IMR-90 (cell line): ENCODE measurements around the gene PHF5A. TPM values are rescaled to one million over a fixed set of nuclear protein-coding genes. Genes with fewer than 3 reads are reported as not detected.

Experiments
- ATAC-seq: fragments of 200-7000 bp; cut with Tn5 transposase; 2 replicates; pipeline ENCODE4 v1.9.1; 2020; ENCODE audit warnings: low read depth, mild to moderate bottlenecking, moderate library complexity
- BruUV-seq: library from RNA; stranded (reverse); fragments of 400-500 nt; replicated peaks from 2 replicates; lab custom pipeline; 2021; lab: Mats Ljungman, UMichigan
- CTCF ChIA-PET: fragments of 300-600 bp; formaldehyde crosslinking; extraction: SDS; loops from one replicate; lab custom pipeline; 2021; ENCODE audit warnings: antibody characterized with exemption; lab: Yijun Ruan, JAX
- POLR2A ChIA-PET: fragments of 300-600 bp; sonication (Branson Sonifier 250); formaldehyde crosslinking; loops from one replicate; lab custom pipeline; 2022; ENCODE audit warnings: antibody characterized with exemption; ENCODE audit not compliant: unreplicated experiment; lab: Charles Lee
- DNase-seq: peaks from one replicate; pipeline ENCODE4 v3.0.0; 2013
- H2AFZ ChIP-seq: replicated peaks from 2 replicates; pipeline ENCODE3; 2013; ENCODE audit warnings: low read length, mild to moderate bottlenecking; ENCODE audit not compliant: poor library complexity
- H2AK5ac ChIP-seq: 2 replicates; pipeline ENCODE4 v1.6.1; 2013; ENCODE audit warnings: low read depth, low read length, inconsistent platforms
- H2AK9ac ChIP-seq: replicated peaks from 2 replicates; pipeline ENCODE3; 2013; ENCODE audit warnings: mild to moderate bottlenecking, low read depth, low read length, moderate library complexity; ENCODE audit not compliant: poor library complexity
- H2BK120ac ChIP-seq: 2 replicates; pipeline ENCODE4 v1.6.1; 2013; ENCODE audit warnings: low read depth, low read length, inconsistent platforms
- H2BK15ac ChIP-seq: 3 replicates; pipeline ENCODE4 v1.6.1; 2013; ENCODE audit warnings: low read depth, low read length, inconsistent platforms
- H2BK20ac ChIP-seq: 2 replicates; pipeline ENCODE4 v1.6.1; 2013; ENCODE audit warnings: low read depth, mild to moderate bottlenecking, inconsistent platforms, low read length, moderate library complexity
- H2BK5ac ChIP-seq: 2 replicates; pipeline ENCODE4 v1.6.1; 2013; ENCODE audit warnings: mild to moderate bottlenecking, low read depth, low read length, inconsistent platforms; ENCODE audit not compliant: poor library complexity, severe bottlenecking
- H3K14ac ChIP-seq: replicated peaks from 2 replicates; pipeline ENCODE4 v1.6.1; 2013; ENCODE audit warnings: low read depth, low read length, inconsistent platforms
- H3K18ac ChIP-seq: 2 replicates; pipeline ENCODE4 v1.6.1; 2013; ENCODE audit warnings: low read depth, low read length, control low read depth
- H3K23ac ChIP-seq: 2 replicates; pipeline ENCODE4 v1.6.1; 2013; ENCODE audit warnings: low read depth, low read length, inconsistent platforms
- H3K27ac ChIP-seq: 2 replicates; pipeline ENCODE4 v1.5.1; 2013; ENCODE audit warnings: mild to moderate bottlenecking, control low read depth, low read length; ENCODE audit not compliant: insufficient read depth
- H3K27me3 ChIP-seq: 2 replicates; pipeline ENCODE4 v1.6.1; 2013; ENCODE audit warnings: low read length; ENCODE audit not compliant: control insufficient read depth, insufficient read depth
- H3K36me3 ChIP-seq: 2 replicates; pipeline ENCODE4 v1.6.1; 2013; ENCODE audit warnings: low read length, mixed read lengths; ENCODE audit not compliant: control insufficient read depth, insufficient read depth
- H3K4ac ChIP-seq: 2 replicates; pipeline ENCODE4 v1.6.1; 2013; ENCODE audit warnings: low read depth, low read length, inconsistent platforms
- H3K4me1 ChIP-seq: 2 replicates; pipeline ENCODE4 v1.6.1; 2013; ENCODE audit warnings: low read length, mixed read lengths; ENCODE audit not compliant: control insufficient read depth, insufficient read depth
- H3K4me2 ChIP-seq: 2 replicates; pipeline ENCODE4 v1.6.1; 2013; ENCODE audit warnings: low read depth, mild to moderate bottlenecking, control low read depth, low read length, moderate library complexity
- H3K4me3 ChIP-seq: 2 replicates; pipeline ENCODE4 v1.5.1; 2013; ENCODE audit warnings: low read depth, mild to moderate bottlenecking, control low read depth, low read length, moderate library complexity; ENCODE audit not compliant: insufficient read depth
- H3K56ac ChIP-seq: 2 replicates; pipeline ENCODE4 v1.6.1; 2013; ENCODE audit warnings: low read length, inconsistent platforms; ENCODE audit not compliant: insufficient read depth; ENCODE audit errors: extremely low read depth
- H3K79me1 ChIP-seq, 2 experiments: 2 replicates each; pipeline ENCODE4 v1.6.1; 2013; ENCODE audit warnings: low read length in 2 of 2, inconsistent platforms in 1 of 2, low read depth in 1 of 2
- H3K9ac ChIP-seq: 2 replicates; pipeline ENCODE4 v1.6.1; 2013; ENCODE audit warnings: low read depth, low read length, control low read depth
- H3K9me1 ChIP-seq: 2 replicates; pipeline ENCODE4 v1.6.1; 2013; ENCODE audit warnings: low read length, inconsistent platforms; ENCODE audit not compliant: insufficient read depth
- H3K9me3 ChIP-seq: 2 replicates; pipeline ENCODE4 v1.6.1; 2013; ENCODE audit warnings: low read length; ENCODE audit not compliant: control insufficient read depth, insufficient read depth
- H4K20me1 ChIP-seq: 2 replicates; pipeline ENCODE4 v1.6.1; 2013; ENCODE audit warnings: low read length, inconsistent platforms; ENCODE audit not compliant: insufficient read depth
- H4K5ac ChIP-seq: 2 replicates; pipeline ENCODE4 v1.6.1; 2013; ENCODE audit warnings: mild to moderate bottlenecking, low read depth, low read length, control low read depth
- H4K8ac ChIP-seq, 2 experiments: 2 replicates each; pipeline ENCODE4 v1.6.1; 2013; ENCODE audit warnings: low read depth in 2 of 2, low read length in 2 of 2, control low read depth in 1 of 2, inconsistent platforms in 1 of 2
- H4K91ac ChIP-seq: 2 replicates; pipeline ENCODE4 v1.6.1; 2013; ENCODE audit warnings: low read depth, low read length, inconsistent platforms; ENCODE audit not compliant: insufficient read depth
- NFE2L2 ChIP-seq: fragments of 150-350 bp; IDR thresholded peaks from 2 replicates; pipeline ENCODE4 v1.6.1; 2016; ENCODE audit warnings: low read depth, mild to moderate bottlenecking, low read length
- POLR2A ChIP-seq: IDR thresholded peaks from 2 replicates; pipeline ENCODE4 v1.6.1; 2012; ENCODE audit warnings: mild to moderate bottlenecking, low read depth, low read length
- WGBS, 2 experiments: methylation state at CpG; one replicate each; pipeline versions ENCODE4 v1.1.5 to v1.1.7; 2013; ENCODE audit warnings: missing lambda C conversion rate in 2 of 2; ENCODE audit not compliant: insufficient read length in 1 of 2; ENCODE audit errors: extremely low coverage in 2 of 2; 5-methylcytosine and 5-hydroxymethylcytosine counted together
- dilution Hi-C: fragments of 300-500 bp; cut with HindIII; formaldehyde crosslinking; loops from one replicate; pipeline ENCODE4 v1.14.3; 2018; ENCODE audit warnings: low sequenced_read_pairs; ENCODE audit not compliant: unreplicated experiment
- in situ Hi-C: fragments of 300-500 bp; cut with MboI; formaldehyde crosslinking; loops from 3 replicates; pipeline ENCODE4 v1.14.3; 2019; ENCODE audit warnings: low sequenced_read_pairs, inconsistent platforms, mixed read lengths
- intact Hi-C: fragments of 100-400 bp; cut with micrococcal nuclease; formaldehyde crosslinking; loops from 2 replicates; pipeline ENCODE4 v1.10.0; 2022
- polyA plus RNA-seq, 3 experiments: library from polyadenylated mRNA; depleted of rRNA; stranded (reverse); fragments of >200 nt; gene quantifications; 2 replicates each; pipeline ENCODE4 v1.2.3, GENCODE V29; 2012; ENCODE audit warnings: low replicate concordance in 1 of 3
- total RNA-seq: library from RNA; depleted of rRNA; stranded (reverse); fragments of >200 nt; gene quantifications from 2 replicates; pipeline ENCODE4 v1.2.3, GENCODE V29; 2012
- TF ChIP-seq, protein P1 (sequence below): conservative IDR thresholded peaks from 2 replicates; pipeline ENCODE4 v1.5.1; 2012; ENCODE audit warnings: mild to moderate bottlenecking, low read depth, low read length, improper control_type of control experiment

The PHF5A gene
- total and polyA plus RNA-seq, 2 of the 4 experiments (the other 2 are of a cell fraction), result 50.9 to 54.9 TPM

DNA sequence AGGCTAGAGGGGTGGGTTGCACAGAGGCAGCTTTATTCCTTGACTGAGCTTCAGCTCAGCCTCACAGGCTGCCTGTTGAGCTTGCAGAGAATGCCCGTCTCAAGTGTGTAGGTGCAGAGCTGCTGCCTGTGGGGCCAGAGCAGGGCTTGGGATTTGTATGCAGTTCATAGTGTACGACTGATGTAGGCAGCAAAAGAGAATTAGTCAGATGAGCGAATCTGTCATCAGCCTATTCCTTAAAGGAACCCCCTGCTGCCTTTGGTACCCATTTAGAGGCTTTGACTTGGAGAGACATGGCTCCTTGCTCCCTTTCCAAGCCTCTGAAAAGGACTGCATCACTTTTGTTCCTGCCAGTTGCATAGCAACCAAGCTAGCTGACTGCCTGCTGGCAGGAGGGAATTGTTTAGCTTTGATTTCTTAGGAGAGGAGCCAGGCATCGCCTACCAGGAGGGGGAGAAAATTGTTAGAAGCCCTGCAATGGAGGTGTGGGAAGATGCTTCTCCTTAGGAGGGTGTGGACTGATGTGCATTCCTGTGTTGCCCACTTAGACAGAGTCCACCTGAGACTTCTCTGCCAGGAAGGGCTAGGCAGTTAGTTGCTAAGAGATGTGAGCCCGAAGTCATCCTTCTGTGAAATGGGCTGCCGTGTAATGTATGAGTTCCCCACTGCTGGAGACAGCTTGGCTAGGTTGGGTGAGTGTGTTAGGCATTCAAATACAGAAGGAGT, 11.3 kb upstream of the PHF5A start:
- peak overlapping the region; percentile 29 for H3K4ac ChIP-seq
- peak overlapping the region; percentile 12 for H2AK5ac ChIP-seq
- BruUV-seq, result no TSS peak
- dilution Hi-C loops, result no loop called here
- peak overlapping the region; percentile 70 for H2AK9ac ChIP-seq
- H4K91ac ChIP-seq, result peak overlapping the region; percentile 16
- H2BK120ac ChIP-seq, result 0 out of 2 replicates have a peak overlapping the region, but pooled peaks have one; percentile 1
- intact Hi-C loops, result no loop called here
- peaks cover 22 to 85% of the 10 kb centered on the region in 2 experiments for H3K79me1 ChIP-seq
- TF ChIP-seq NFE2L2 (no peak), POLR2A (0 out of 2 replicates have a peak, but pooled peaks have one; percentile 32)
- TF ChIP-seq, protein P1, sequence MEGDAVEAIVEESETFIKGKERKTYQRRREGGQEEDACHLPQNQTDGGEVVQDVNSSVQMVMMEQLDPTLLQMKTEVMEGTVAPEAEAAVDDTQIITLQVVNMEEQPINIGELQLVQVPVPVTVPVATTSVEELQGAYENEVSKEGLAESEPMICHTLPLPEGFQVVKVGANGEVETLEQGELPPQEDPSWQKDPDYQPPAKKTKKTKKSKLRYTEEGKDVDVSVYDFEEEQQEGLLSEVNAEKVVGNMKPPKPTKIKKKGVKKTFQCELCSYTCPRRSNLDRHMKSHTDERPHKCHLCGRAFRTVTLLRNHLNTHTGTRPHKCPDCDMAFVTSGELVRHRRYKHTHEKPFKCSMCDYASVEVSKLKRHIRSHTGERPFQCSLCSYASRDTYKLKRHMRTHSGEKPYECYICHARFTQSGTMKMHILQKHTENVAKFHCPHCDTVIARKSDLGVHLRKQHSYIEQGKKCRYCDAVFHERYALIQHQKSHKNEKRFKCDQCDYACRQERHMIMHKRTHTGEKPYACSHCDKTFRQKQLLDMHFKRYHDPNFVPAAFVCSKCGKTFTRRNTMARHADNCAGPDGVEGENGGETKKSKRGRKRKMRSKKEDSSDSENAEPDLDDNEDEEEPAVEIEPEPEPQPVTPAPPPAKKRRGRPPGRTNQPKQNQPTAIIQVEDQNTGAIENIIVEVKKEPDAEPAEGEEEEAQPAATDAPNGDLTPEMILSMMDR, result 0 out of 2 replicates have a peak, but pooled peaks have one; percentile 14
- peak overlapping the region; percentile 56 for H2BK5ac ChIP-seq
- peaks cover 50% of the 10 kb centered on the region for H4K20me1 ChIP-seq
- peak; percentile 38 for ATAC-seq
- peak overlapping the region; percentile 46 for H3K23ac ChIP-seq
- no peak overlapping the region for H3K56ac ChIP-seq
- no peak overlapping the region for H3K4me3 ChIP-seq
- no peaks in the 10 kb centered on the region for H3K36me3 ChIP-seq
- H3K9ac ChIP-seq, result no peak overlapping the region
- ChIA-PET POLR2A (interaction anchor here (0.6 kb wide), 1 partner anchor 119 kb away, joined by 3 read pairs; no protein-coding TSS in a partner anchor), CTCF (interaction anchor here (0.5 to 1.9 kb wide), 2 partner anchors 38 to 44 kb away, joined by 3 to 7 read pairs; no protein-coding TSS in a partner anchor)
- no peaks in the 10 kb centered on the region for H3K9me3 ChIP-seq
- peaks cover 37% of the 10 kb centered on the region for H3K4me1 ChIP-seq
- DNase-seq, result peak; percentile 73
- no peaks in the 10 kb centered on the region for H3K27me3 ChIP-seq
- H3K4me2 ChIP-seq, result peak overlapping the region; percentile 65
- no peak overlapping the region; the same call in 1 of the 2 replicates for H3K18ac ChIP-seq
- no peak overlapping the region for H2AFZ ChIP-seq
- H4K5ac ChIP-seq, result no peak overlapping the region
- 57% methylated on average over 3 of the region's 6 CpGs; no CpG with 5 or more reads in 1 of the 2 experiments for WGBS, 2 experiments
- no peak overlapping the region for H2BK20ac ChIP-seq
- H3K9me1 ChIP-seq, result peaks cover 29% of the 10 kb centered on the region
- in situ Hi-C loops, result no loop called here
- H3K27ac ChIP-seq, result peak overlapping the region; percentile 41; the same call in 1 of the 2 replicates
- H3K14ac ChIP-seq, result peak overlapping the region; percentile 20
- H4K8ac ChIP-seq, result peak overlapping the region in 1 of 2 experiments; percentile 58; a peak in 2 of 4 replicates
- peak overlapping the region; percentile 10; the same call in 1 of the 3 replicates for H2BK15ac ChIP-seq
